Stimulated activated CD8-positive, alpha-beta memory T cell treated with anti-CD3 and anti-CD28 coated beads, Interleukin-2, amount 100 ng/mL, for 1 hour (primary cell): ENCODE results near the gene MAP4K3.
"Not testable (repeated sequence)": the region's sequence is repeated elsewhere in the genome, so short reads cannot be mapped to it uniquely, and the experiment has no call there.

ENCODE experiments used
- DNase-seq, 2 donors: peaks; one replicate each; pipeline ENCODE4 v3.0.0-alpha.2; 2020; ENCODE audit warnings: low read depth in 2 of 2

The MAP4K3 gene

DNA sequence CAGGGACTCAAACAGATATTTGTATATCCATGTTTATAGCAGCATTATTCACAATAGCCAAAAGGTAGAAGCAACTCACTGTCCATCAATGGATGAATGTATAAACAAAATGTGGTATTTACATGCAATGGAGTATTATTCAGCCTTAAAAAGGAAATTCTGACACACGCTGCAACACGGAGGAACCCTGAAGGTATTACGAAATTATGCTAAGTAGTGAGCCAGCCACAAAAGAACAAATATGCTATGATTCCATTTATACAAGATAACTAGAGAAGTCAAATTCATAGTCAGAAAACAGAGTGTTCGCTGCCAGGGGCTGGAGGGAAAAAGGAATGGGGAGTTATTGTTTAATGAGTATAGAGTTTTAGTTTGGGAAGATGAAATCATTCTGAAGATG lies 132.4 kb downstream of the MAP4K3 start:
- DNase-seq = no peak

DNA sequence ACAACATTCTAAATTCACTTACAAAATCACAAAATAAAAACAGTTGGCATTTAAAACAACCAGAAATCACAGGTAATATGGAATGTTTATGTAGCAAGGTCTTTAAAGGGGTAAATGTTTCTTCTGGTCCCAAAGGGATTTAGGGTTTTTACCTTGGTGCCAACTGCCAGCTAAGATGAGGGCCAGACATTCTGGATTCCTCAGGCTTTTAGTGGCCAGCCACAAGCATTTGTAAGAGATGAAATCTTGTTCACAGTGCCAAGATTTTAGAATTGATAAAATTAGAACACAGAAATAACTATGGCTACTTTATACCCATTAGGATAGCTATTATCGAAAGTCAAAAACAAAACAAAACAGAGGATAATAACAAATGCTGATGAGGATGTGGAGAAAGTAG lies 132.9 kb downstream of the MAP4K3 start:
- DNase-seq = no peak

GRCh38 chr2:39301352-39301751 lies 135.7 kb downstream of the MAP4K3 start:
- no peak for DNase-seq

DNA sequence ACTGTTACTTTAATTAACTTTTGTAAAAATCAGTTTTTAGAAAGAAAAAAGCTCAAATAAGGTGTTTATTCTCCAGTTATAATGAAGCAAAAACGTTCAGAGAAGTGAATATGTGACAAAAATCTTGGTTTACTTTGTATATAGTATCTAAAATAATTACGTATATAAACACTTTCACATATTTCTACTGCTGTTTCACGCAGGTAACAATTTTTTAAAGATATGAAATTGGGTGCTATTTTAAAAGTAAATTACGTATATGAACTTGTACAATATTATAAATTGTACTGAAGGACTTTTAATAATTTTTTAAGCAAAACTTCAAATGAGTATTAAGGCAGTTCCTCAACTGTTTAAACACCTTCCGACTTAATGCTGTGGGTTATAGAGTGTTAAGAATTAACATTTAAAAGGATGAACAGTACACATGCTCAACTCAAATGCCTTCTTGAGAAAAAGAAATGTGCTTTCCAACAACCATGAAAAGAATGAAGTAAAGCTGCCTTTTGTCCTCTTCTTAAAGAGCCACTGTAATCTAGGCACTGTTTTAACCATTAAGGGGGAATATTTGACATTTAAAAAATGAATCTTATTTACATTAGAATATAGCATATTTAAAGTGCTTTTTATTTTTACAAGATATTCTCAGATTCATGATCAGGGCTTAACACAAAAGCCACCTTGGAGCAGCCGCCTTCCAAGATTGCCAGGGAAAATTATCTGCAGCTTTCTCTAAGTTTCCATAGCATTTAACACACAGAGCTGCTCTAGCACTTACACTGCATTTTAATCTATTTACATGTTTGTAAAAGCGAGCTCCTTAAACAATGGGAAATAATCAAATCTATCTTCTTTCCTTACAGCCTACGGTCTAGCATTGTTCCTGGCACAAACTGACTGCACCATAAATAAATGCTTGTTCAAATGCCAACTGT lies 136.8 kb downstream of the MAP4K3 start:
- DNase-seq = no peak

GRCh38 chr2:39290433-39290832 lies 146.7 kb downstream of the MAP4K3 start:
- no peak for DNase-seq

DNA sequence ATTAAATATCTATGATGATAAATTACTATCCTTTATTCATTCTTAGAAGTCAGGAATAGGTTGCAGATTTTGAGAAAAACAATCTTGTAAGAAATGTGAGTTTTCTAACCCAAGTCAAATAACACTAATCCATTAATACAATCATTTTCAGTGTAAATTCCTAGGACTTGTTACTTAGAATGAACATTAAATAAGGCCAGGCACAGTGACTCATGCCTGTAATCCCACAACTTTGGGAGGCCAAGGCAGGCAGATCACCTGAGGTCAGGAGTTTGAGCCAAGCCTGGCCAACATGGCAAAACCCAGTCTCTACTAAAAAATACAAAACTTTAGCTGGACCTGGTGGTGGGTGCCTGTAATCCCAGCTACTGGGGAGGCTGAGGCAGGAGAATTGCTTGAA lies 147.5 kb downstream of the MAP4K3 start:
- no peak for DNase-seq

GRCh38 chr2:39283561-39283960 lies 153.5 kb downstream of the MAP4K3 start:
- DNase-seq = no peak

DNA sequence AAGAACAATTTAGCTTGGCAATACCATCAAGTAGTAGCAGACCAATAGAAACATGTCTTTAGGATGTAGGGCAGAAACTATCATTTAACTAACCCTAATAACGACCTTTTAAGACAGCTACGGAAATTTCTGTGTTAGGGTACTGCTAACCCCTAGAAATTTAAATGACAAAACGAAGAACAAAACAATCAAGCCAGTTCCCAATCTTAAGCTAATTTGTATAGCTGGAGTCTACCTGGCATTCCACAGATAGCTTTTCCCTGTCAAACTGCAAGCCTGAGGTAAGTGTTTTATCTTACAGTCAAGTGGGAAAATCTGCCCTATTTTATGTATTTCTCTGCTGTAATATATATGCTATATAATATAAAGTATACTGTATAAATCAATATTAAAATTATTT lies 155.7 kb downstream of the MAP4K3 start:
- no peak for DNase-seq

DNA sequence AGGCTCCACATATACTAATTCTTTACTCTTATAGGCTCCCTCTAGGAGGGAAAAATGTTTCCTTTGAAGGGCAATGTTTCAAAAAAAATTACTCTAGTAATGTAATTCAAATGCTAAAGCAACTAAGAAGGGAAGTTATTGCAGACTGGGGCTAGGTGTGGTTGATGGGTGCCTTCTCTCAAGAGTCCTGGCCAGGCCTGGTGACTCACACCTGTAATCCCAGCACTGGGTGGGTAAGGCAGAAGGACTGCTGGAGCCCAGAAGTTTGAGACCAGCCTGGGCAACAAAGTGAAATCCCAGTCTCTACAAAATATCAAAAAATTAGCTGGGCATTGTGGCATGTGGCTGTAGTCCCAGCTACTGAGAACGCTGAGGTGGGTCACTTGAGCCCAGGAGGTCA lies 162.1 kb downstream of the MAP4K3 start:
- no peak for DNase-seq

- no peak for DNase-seq
These were observed 167.1 kb downstream of the MAP4K3 start for GRCh38 chr2:39269941-39270340.

GRCh38 chr2:39266916-39267434 lies 170.1 kb downstream of the MAP4K3 start:
- no peak for DNase-seq

GRCh38 chr2:39266139-39266805 lies 170.8 kb downstream of the MAP4K3 start:
- no peak for DNase-seq

- no peak for DNase-seq
These were observed 171.8 kb downstream of the MAP4K3 start for GRCh38 chr2:39265315-39265714.

- DNase-seq = no peak
These were observed 172.4 kb downstream of the MAP4K3 start for GRCh38 chr2:39264733-39265132.

DNA sequence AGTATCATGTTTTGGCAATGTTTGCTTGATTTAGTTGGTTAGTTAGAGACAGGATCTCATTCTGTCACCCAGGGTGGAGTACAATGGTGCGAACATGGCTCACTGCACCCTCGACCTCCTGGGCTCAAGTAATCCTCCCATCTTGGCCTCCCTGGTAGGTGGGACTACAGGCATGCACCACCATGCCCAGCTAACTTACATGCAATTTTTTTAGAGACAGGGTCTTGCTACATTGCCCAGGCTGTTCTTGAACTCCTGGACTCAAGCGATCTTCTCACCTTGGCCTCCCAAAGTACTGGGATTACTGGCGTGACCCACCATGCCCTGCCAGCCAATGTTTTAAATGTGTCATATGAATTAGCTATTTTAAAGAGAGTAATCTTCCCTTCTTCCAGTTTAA lies 177.0 kb downstream of the MAP4K3 start:
- DNase-seq = no peak

DNA sequence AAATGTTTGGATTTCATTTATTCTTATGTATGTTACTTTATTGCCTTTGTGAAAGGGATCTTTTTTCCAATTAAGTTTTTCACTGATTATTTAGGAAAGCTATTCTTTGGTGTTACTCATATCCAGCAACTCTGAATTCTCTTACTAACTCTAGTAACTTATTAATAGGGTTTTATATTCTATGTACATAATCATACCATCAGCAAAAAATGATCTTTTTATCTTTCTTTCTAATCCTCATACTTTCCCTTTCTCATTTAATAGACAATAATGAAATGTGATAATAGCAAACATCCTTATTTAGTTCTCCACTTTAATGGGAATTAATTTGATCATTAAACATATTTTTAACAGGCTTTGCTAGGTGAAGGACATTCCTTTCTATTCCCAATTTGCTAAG lies 181.0 kb downstream of the MAP4K3 start:
- DNase-seq = no peak

DNA sequence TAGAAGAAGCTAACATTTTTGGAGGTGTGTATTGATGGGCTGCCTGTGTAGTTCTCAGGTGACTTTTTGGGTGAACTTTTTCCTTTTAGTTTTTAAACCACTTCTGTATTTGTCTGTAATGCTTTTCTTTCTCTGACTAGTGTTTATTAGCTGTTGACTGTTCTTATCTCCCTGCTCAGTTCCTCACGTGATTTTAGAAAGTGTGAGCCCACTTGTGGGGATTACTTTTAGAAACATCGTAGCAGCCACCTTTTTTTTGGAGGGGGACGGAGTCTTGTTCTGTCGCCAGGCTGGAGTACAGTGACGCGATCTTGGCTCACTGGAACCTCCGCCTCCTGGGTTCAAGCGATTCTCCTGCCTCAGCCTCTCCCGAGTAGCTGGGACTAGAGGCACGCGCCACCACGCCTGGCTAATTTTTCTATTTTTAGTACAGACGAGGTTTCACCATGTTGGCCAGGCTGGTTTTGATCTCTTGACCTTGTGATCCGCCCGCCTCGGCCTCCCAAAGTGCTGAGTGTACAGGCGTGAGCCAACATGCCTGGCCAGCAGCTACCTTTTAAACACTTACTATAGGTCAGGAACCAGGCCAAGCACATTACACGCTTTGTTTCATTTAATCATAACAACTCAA lies 184.1 kb downstream of the MAP4K3 start:
- no peak for DNase-seq

GRCh38 chr2:39247512-39248043 lies 189.5 kb downstream of the MAP4K3 start:
- no peak for DNase-seq

DNA sequence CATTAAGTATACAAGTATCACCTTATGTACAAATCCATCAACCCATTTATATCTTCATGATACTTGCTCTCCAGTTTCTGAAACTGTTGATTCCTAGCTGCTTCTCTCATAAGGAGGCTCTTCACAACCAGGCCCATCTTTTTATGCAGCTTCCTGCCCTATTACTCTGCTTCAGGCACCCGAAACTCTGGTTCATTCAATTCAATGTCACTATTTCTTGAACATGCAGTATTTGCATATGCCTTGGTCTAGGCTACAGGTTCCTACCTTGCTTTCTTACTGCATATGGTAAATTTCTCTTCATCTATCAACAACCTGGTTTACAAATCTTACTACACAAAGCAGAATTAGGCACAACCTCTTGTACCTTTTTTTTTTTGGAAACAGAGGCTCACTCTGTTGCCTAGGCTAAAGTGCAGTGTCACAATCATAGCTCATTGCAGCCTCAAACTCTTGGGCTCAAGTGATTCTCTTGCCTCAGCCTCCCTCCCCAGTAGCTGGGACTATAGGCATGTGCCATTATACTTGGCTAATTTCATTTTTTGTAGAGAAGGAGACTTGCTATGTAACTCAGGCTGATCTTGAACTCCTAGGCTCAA lies 190.6 kb downstream of the MAP4K3 start:
- DNase-seq = no peak

DNA sequence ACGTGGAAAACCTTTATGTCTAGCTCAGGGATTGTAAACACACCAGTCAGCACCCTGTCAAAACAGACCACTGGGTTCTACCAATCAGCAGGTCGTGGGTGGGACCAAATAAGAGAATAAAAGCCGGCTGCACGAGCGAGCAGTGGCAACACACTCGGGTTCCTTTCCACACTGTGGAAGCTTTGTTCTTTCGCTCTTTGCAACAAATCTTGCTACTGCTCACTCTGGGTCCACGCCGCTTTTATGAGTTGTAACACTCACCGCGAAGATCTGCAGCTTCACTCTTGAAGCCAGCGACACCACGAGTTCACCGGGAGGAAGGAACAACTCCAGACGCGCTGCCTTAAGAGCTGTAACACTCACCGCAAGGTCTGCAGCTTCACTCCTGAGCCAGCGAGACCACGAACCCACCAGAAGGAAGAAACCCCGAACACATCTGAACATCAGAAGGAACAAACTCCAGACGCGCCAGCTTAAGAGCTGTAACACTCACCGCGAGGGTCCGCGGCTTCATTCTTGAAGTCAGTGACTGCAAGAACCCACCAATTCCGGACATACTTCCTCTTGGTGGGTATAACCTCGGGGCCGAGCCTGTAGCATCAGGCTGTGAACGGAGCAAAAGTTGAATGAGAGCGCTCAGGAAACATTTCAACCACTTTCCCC lies 192.0 kb downstream of the MAP4K3 start:
- DNase-seq = not testable (repeated sequence)

- not testable (repeated sequence) for DNase-seq
These were observed 192.7 kb downstream of the MAP4K3 start for GRCh38 chr2:39244241-39244862.
